ENCODE results near the gene RHOC.
"Not testable (repeated sequence)": the region's sequence is repeated elsewhere in the genome, so short reads cannot be mapped to it uniquely, and the experiment has no call there.

Gene RHOC

GRCh38 chr1:112737573-112737972, 30.6 kb upstream of the RHOC start:
- Mint-ChIP-seq H3K4me1 (peaks cover 9% of the 10 kb centered on the region), H3K4me3 (no peak overlapping the region), H3K9me3 (peaks cover 12% of the 10 kb centered on the region), H3K27ac (no peak overlapping the region), H3K27me3 (ENCODE audit: low read depth, poor library complexity) (peaks cover 45% of the 10 kb centered on the region), H3K36me3 (ENCODE audit: low read depth) (no peaks in the 10 kb centered on the region)
- DNase-seq: no peak
- TF ChIP-seq, protein P1, sequence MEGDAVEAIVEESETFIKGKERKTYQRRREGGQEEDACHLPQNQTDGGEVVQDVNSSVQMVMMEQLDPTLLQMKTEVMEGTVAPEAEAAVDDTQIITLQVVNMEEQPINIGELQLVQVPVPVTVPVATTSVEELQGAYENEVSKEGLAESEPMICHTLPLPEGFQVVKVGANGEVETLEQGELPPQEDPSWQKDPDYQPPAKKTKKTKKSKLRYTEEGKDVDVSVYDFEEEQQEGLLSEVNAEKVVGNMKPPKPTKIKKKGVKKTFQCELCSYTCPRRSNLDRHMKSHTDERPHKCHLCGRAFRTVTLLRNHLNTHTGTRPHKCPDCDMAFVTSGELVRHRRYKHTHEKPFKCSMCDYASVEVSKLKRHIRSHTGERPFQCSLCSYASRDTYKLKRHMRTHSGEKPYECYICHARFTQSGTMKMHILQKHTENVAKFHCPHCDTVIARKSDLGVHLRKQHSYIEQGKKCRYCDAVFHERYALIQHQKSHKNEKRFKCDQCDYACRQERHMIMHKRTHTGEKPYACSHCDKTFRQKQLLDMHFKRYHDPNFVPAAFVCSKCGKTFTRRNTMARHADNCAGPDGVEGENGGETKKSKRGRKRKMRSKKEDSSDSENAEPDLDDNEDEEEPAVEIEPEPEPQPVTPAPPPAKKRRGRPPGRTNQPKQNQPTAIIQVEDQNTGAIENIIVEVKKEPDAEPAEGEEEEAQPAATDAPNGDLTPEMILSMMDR (IDR thresholded peaks at IDR 0.05): no peak

DNA sequence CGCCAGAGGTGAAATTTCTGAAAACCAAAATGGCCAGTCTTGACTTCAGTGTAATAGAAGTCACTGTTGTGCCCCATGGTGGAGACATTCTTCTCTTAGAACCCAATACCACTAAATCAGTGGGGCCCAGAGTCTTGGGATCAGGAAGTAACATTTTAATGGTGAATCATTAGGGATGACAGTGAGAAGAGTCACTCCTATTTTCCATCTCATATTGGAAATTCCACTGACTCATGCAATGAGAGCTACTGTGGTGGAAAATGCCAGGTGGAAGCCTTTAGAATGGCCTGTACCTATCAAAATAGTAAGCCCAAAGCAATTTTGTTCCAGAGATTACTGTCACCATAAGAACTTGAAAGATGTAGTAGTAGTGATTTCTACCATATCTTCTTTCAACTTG, 28.8 kb upstream of the RHOC start:
- TF ChIP-seq, protein P1 (IDR thresholded peaks at IDR 0.05): no peak
- DNase-seq: no peak
- H3K27ac Mint-ChIP-seq: no peak overlapping the region
- peaks cover 9% of the 10 kb centered on the region for H3K4me1 Mint-ChIP-seq
- peaks cover 32% of the 10 kb centered on the region for H3K27me3 Mint-ChIP-seq (ENCODE audit: low read depth, poor library complexity)
- H3K9me3 Mint-ChIP-seq: no peaks in the 10 kb centered on the region
- no peak overlapping the region for H3K4me3 Mint-ChIP-seq
- H3K36me3 Mint-ChIP-seq (ENCODE audit: low read depth): no peaks in the 10 kb centered on the region

- peaks cover 19% of the 10 kb centered on the region for H3K27me3 Mint-ChIP-seq (ENCODE audit: low read depth, poor library complexity)
- peaks cover 36% of the 10 kb centered on the region for H3K4me1 Mint-ChIP-seq
- no peak overlapping the region for H3K27ac Mint-ChIP-seq
- TF ChIP-seq, protein P1 (IDR thresholded peaks at IDR 0.05): no peak
- H3K4me3 Mint-ChIP-seq: no peak overlapping the region
- no peaks in the 10 kb centered on the region for H3K9me3 Mint-ChIP-seq
- H3K36me3 Mint-ChIP-seq (ENCODE audit: low read depth): no peaks in the 10 kb centered on the region
- no peak for DNase-seq
Measured at GRCh38 chr1:112731451-112731850, 24.5 kb upstream of the RHOC start.

- DNase-seq: no peak
- TF ChIP-seq, protein P1 (IDR thresholded peaks at IDR 0.05): no peak
- peaks cover 18% of the 10 kb centered on the region for H3K27me3 Mint-ChIP-seq (ENCODE audit: low read depth, poor library complexity)
- peaks cover 47% of the 10 kb centered on the region for H3K4me1 Mint-ChIP-seq
- no peaks in the 10 kb centered on the region for H3K9me3 Mint-ChIP-seq
- H3K27ac Mint-ChIP-seq: no peak overlapping the region
- H3K4me3 Mint-ChIP-seq: no peak overlapping the region
- H3K36me3 Mint-ChIP-seq (ENCODE audit: low read depth): no peaks in the 10 kb centered on the region
Measured at GRCh38 chr1:112729909-112730308, 23.0 kb upstream of the RHOC start.

- H3K36me3 Mint-ChIP-seq (ENCODE audit: low read depth); H3K4me3 Mint-ChIP-seq; DNase-seq; H3K9me3 Mint-ChIP-seq; H3K27ac Mint-ChIP-seq: not testable (repeated sequence)
- H3K4me1 Mint-ChIP-seq: peaks cover 43% of the 10 kb centered on the region
- peaks cover 17% of the 10 kb centered on the region for H3K27me3 Mint-ChIP-seq (ENCODE audit: low read depth, poor library complexity)
Measured at GRCh38 chr1:112729011-112729410, 22.1 kb upstream of the RHOC start.

GRCh38 chr1:112728306-112728971, 21.5 kb upstream of the RHOC start:
- DNase-seq; H3K36me3 Mint-ChIP-seq (ENCODE audit: low read depth); H3K4me3 Mint-ChIP-seq; H3K9me3 Mint-ChIP-seq; H3K27ac Mint-ChIP-seq: not testable (repeated sequence)
- Mint-ChIP-seq H3K27me3 (ENCODE audit: low read depth, poor library complexity) (peaks cover 15% of the 10 kb centered on the region), H3K4me1 (peaks cover 45% of the 10 kb centered on the region)

GRCh38 chr1:112727716-112728115, 20.8 kb upstream of the RHOC start:
- Mint-ChIP-seq H3K27ac (peak overlapping the region; percentile 59), H3K4me1 (peaks cover 47% of the 10 kb centered on the region), H3K27me3 (ENCODE audit: low read depth, poor library complexity) (peaks cover 12% of the 10 kb centered on the region), H3K4me3 (no peak overlapping the region), H3K36me3 (ENCODE audit: low read depth) (no peaks in the 10 kb centered on the region), H3K9me3 (no peaks in the 10 kb centered on the region)
- DNase-seq: no peak
- TF ChIP-seq, protein P1 (IDR thresholded peaks at IDR 0.05): no peak

DNA sequence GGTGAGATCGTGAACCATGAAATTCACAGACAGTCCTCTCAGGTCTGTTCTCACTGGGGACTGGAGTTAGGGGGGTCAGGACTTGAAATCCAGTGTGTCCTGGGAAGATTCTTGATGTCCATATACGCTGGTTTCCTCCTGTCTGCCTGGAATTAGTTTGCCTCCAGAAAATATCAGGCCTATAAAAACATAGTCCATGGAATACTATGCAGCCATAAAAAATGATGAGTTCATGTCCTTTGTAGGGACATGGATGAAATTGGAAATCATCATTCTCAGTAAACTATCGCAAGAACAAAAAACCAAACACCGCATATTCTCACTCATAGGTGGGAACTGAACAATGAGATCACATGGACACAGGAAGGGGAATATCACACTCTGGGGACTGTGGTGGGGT, 17.3 kb upstream of the RHOC start:
- H3K4me1 Mint-ChIP-seq: peaks cover 46% of the 10 kb centered on the region
- H3K4me3 Mint-ChIP-seq, H3K9me3 Mint-ChIP-seq: not testable (repeated sequence)

More for the DNA sequence above, 17.3 kb upstream of the RHOC start:
- H3K27ac Mint-ChIP-seq; H3K36me3 Mint-ChIP-seq (ENCODE audit: low read depth); DNase-seq: not testable (repeated sequence)
- H3K27me3 Mint-ChIP-seq (ENCODE audit: low read depth, poor library complexity): peaks cover 31% of the 10 kb centered on the region

All from nephron progenitor cell (in vitro differentiated cells).